Colonic mucosa (tissue), 4 donors: ENCODE data around the gene SF3B4. TPM values are rescaled to one million over a fixed set of nuclear protein-coding genes. Genes with fewer than 3 reads are reported as not detected.

ENCODE experiments used
- DNase-seq: peaks from one replicate; pipeline ENCODE4 v3.0.0-alpha.2; 2020
- H3K27ac ChIP-seq: fragments of 200-600 bp; one replicate; pipeline ENCODE4 v1.8.0; 2021
- H3K27me3 ChIP-seq: fragments of 200-600 bp; one replicate; pipeline ENCODE4 v1.8.0; 2021
- H3K36me3 ChIP-seq: fragments of 200-600 bp; one replicate; pipeline ENCODE4 v1.8.0; 2021
- H3K4me1 ChIP-seq: fragments of 200-600 bp; one replicate; pipeline ENCODE4 v1.8.0; 2021; ENCODE audit warnings: mild to moderate bottlenecking
- H3K4me3 ChIP-seq: fragments of 200-600 bp; one replicate; pipeline ENCODE4 v1.8.0; 2021
- H3K9ac ChIP-seq, 2 donors: one replicate each; pipeline ENCODE4 v1.7.0; 2013; ENCODE audit warnings: control low read depth in 2 of 2, low read depth in 2 of 2, low read length in 2 of 2
- H3K9me3 ChIP-seq: fragments of 200-600 bp; one replicate; pipeline ENCODE4 v1.8.0; 2021
- intact Hi-C: fragments of 100-400 bp; cut with DNase I; formaldehyde crosslinking; loops from one replicate; pipeline ENCODE4 v1.14.1; 2022
- total RNA-seq, 2 donors: library from RNA; stranded (reverse); fragmentation: NEBNext Ultra II Directional in 1 of 2; extraction: Animal tissue kit (Norgen Biotek cat#: 25700) in 1 of 2; gene quantifications; one replicate each; pipeline ENCODE4 v1.2.1, GENCODE V29; 2021
- TF ChIP-seq, protein P1 (sequence below): fragments of 200-600 bp; IDR thresholded peaks from one replicate; pipeline ENCODE4 v1.8.0; 2022; ENCODE audit warnings: antibody characterized with exemption, mild to moderate bottlenecking
- donor health status: healthy.
- donor health status: DM: no; HTN: no; CAD: no.
- donor health status: DM: no; HTN: no; CAD: no.

SF3B4 gene
- total RNA-seq, 2 donors from 2014 or later, result 42.2 to 66.1 TPM

DNA sequence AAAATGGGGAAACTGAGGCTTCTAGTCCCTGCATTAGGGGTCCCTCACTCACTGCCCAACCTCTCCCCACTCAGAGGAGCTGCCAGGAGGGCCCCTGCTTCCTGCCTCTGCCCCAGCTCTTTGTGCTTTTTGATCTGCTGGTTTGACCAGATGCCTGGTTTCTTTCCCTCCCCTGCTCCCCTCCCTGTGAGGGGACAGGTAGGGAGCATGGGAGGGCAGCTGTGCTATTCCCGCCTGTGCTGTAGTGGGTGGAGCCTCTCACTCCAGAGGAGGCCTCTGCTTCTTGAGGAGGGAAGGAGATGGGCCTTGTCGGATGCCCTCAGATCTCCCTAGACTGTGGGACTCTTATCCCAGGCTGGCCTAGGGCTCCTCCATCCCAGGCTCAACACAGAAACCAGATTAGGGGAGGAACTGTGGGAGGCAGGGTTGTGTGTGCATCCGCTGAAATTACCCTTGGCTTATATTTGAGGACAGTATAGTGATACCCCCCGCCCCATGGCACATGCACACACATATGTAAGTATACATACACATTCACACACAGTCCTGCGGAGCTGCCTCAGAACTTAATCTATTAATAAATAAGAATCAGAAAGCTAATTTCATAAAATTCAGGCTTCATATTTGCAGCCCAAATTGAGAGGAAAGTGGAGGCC, 23.6 kb downstream of the SF3B4 start:
- Histone ChIP-seq H3K27me3 (no peaks in the 10 kb centered on the region), H3K4me1 (no peaks in the 10 kb centered on the region), H3K36me3 (no peaks in the 10 kb centered on the region), H3K27ac (no peak overlapping the region), H3K9me3 (no peaks in the 10 kb centered on the region), H3K4me3 (no peak overlapping the region), H3K9ac (no peak overlapping the region)
- no peak for DNase-seq
- intact Hi-C loops, result no loop called here
- TF ChIP-seq, protein P1, sequence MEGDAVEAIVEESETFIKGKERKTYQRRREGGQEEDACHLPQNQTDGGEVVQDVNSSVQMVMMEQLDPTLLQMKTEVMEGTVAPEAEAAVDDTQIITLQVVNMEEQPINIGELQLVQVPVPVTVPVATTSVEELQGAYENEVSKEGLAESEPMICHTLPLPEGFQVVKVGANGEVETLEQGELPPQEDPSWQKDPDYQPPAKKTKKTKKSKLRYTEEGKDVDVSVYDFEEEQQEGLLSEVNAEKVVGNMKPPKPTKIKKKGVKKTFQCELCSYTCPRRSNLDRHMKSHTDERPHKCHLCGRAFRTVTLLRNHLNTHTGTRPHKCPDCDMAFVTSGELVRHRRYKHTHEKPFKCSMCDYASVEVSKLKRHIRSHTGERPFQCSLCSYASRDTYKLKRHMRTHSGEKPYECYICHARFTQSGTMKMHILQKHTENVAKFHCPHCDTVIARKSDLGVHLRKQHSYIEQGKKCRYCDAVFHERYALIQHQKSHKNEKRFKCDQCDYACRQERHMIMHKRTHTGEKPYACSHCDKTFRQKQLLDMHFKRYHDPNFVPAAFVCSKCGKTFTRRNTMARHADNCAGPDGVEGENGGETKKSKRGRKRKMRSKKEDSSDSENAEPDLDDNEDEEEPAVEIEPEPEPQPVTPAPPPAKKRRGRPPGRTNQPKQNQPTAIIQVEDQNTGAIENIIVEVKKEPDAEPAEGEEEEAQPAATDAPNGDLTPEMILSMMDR, result no peak

DNA sequence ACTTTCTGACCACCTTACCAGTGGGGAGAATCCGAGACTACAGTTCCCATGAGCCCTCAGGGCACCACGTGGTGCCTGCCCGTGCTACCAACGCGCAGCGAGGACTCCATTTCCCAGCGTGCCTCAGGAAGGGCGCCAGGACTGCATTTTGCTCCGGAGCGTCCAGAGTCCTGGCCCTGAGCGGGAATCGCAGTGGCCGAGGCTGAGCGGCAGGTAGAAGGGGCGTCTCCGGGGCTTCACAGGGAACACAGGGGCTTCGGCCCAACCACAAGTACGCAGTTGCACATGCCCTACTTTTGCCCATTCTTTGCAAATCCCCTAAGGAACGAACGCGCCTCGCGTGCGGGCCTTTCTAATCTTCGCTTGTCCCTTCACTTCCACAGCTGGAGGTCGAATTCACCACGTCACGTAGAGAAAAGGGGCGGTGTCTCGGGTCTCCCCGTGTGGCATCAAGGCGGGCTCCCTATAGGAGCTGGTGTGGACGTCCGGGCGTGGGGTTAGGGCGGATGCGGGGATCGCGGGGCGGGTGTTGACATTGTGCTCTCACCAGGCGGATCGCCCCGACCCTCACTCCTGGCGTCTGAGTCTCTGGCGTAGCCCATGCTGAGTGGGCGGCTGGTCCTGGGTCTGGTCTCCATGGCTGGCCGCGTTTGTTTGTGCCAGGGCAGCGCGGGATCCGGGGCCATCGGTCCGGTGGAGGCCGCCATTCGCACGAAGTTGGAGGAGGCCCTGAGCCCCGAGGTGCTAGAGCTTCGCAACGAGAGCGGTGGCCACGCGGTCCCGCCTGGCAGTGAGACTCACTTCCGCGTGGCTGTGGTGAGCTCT, 27.9 kb downstream of the SF3B4 start, which contains the start of gene BOLA1:
TSS of gene BOLA1 (plus strand) at position 109 of the 825 bp plus-strand sequence. CDS start at position 601, 492 bp downstream.
- intact Hi-C loops, result no loop called here
- H3K4me1 ChIP-seq, result no peaks in the 10 kb centered on the region
- peak within 1 kb of the TSS; percentile 38 for H3K4me3 ChIP-seq
- TF ChIP-seq, protein P1, result no peak
- H3K27me3 ChIP-seq, result no peaks in the 10 kb centered on the region
- peak within 1 kb of the TSS; percentile 76 to 93 for H3K9ac ChIP-seq
- DNase-seq, result peak; percentile 95
- no peaks in the 10 kb centered on the region for H3K9me3 ChIP-seq
- peak within 1 kb of the TSS; percentile 60 for H3K27ac ChIP-seq
- H3K36me3 ChIP-seq, result no peaks in the 10 kb centered on the region

DNA sequence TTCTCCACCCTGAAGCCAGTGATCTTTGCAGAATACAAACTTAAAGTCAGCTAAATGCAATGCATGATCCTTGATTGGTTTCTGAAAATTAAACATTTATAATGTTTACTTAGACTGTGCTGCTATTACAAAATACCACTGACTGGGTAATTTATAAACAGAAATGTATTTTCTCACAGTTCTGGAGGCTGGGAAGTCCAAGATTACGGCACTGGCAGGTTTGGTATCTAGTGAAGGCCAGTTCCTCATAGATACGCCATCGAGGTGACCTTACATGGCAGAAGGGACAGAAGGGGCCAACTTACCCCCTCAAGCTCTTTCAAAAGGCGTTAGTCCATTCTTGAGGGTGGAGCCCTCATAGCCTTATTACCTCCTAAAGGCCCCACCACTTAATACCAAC, 31.0 kb downstream of the SF3B4 start:
- H3K36me3 ChIP-seq, result no peaks in the 10 kb centered on the region
- no peak overlapping the region for H3K4me3 ChIP-seq
- TF ChIP-seq, protein P1, result no peak
- H3K9ac ChIP-seq, result no peak overlapping the region
- H3K4me1 ChIP-seq, result no peaks in the 10 kb centered on the region
- H3K27ac ChIP-seq, result no peak overlapping the region
- intact Hi-C loops, result no loop called here
- no peaks in the 10 kb centered on the region for H3K9me3 ChIP-seq
- H3K27me3 ChIP-seq, result no peaks in the 10 kb centered on the region
- DNase-seq, result no peak

DNA sequence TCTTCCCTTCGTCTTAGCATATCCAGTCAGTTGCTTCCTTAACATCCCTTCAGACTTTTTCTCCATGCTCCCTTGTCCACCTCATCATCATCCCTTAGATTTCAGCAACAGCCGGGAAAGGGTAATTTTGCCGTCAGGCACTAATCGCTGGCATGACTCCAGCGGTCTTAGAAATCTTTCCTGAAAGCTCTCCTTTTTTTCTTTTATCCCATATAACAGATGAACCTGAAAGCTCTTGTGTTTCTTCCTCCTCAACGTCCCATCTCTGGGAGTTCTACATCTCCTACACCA, 38.7 kb downstream of the SF3B4 start:
- no peaks in the 10 kb centered on the region for H3K4me1 ChIP-seq
- peak overlapping the region in 1 of 2 donors; percentile 98 for H3K9ac ChIP-seq
- no peaks in the 10 kb centered on the region for H3K9me3 ChIP-seq
- TF ChIP-seq, protein P1, result no peak
- peak; percentile 34 for DNase-seq
- peak overlapping the region; percentile 100 for H3K27ac ChIP-seq
- intact Hi-C loops, result no loop called here
- no peaks in the 10 kb centered on the region for H3K36me3 ChIP-seq
- H3K27me3 ChIP-seq, result no peaks in the 10 kb centered on the region
- H3K4me3 ChIP-seq, result no peak overlapping the region

DNA sequence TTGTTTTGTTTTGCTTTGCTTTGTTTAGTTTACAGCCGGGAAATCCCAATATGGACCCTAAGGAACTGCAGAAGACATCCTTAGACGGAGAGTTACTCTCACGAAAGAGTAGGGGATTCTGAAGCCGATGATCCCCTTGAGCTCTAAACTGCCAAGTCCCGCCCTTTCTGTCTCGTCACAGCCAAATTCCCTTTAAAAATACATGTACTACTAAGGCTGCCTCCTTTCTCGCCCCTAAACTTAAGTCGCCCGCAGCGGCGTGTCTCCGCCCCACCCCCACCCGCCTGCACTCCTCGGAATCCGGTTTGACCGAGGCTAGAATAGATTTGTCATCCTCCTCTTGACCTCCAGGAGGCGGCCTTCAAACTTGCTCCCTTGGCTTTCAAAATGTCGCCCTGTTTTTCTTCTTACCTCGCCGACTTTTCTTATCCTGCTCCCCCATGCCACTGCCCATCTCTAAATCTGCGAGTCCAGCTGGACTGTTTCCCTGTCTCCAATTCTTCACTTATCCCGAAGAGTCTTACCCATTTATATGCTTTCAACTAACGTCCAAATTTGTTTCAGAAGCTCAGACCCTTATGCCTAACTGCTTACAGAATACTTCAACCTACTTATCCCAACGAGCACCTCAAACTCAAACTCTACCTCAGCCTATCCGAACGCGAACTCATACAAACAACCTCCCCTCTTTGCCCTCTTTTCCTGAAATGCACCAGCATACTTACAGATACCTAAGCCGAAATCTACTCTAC, 39.2 kb downstream of the SF3B4 start:
- H3K4me3 ChIP-seq, result peak overlapping the region; percentile 64
- peak; percentile 89 for DNase-seq
- H3K36me3 ChIP-seq, result no peaks in the 10 kb centered on the region
- H3K27me3 ChIP-seq, result no peaks in the 10 kb centered on the region
- H3K9me3 ChIP-seq, result no peaks in the 10 kb centered on the region
- no peaks in the 10 kb centered on the region for H3K4me1 ChIP-seq
- TF ChIP-seq, protein P1, result peak; percentile 33
- peak overlapping the region; percentile 65 to 98 for H3K9ac ChIP-seq
- peak overlapping the region; percentile 100 for H3K27ac ChIP-seq
- intact Hi-C loops, result no loop called here
